Epithelial cell of esophagus (primary cell): Measurements from ENCODE around the gene EVA1A.
A peak's percentile ranks its signal among the peaks of the same experiment; 100 is the strongest.

Experiments used
- DNase-seq: peaks from one replicate; pipeline ENCODE4 v3.0.0; 2010; ENCODE audit warnings: low read depth
- H3K4me3 ChIP-seq: 2 replicates; pipeline ENCODE4 v1.5.1; 2011; ENCODE audit warnings: mild to moderate bottlenecking, low read length, control low read depth
- TF ChIP-seq, protein P1 (sequence below): IDR thresholded peaks from 2 replicates; pipeline ENCODE4 v1.5.1; 2011; ENCODE audit warnings: low read depth, mild to moderate bottlenecking, low read length, control low read depth, inconsistent platforms; ENCODE audit not compliant: insufficient read depth; ENCODE audit errors: missing control alignments

Gene EVA1A

DNA sequence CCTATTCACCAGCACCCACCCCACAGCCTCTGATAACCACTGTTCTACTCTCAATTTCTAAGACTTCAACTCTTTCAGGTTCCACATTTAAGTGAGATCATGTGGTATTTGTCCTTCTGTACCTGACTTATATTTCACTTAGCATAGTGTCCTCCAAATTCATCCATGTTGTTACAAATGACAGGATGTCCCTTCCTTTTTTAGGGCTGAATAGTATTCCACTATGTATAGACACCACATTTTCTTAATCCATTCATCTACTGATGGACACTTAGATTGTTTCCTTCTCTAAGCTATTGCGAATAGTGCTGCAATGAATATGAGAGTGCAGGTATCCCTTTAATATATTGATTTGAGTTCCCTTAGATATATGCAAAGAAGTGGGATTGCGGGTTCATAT is 100.1 kb downstream of the EVA1A start:
- H3K4me3 ChIP-seq: no peak overlapping the region
- TF ChIP-seq, protein P1, sequence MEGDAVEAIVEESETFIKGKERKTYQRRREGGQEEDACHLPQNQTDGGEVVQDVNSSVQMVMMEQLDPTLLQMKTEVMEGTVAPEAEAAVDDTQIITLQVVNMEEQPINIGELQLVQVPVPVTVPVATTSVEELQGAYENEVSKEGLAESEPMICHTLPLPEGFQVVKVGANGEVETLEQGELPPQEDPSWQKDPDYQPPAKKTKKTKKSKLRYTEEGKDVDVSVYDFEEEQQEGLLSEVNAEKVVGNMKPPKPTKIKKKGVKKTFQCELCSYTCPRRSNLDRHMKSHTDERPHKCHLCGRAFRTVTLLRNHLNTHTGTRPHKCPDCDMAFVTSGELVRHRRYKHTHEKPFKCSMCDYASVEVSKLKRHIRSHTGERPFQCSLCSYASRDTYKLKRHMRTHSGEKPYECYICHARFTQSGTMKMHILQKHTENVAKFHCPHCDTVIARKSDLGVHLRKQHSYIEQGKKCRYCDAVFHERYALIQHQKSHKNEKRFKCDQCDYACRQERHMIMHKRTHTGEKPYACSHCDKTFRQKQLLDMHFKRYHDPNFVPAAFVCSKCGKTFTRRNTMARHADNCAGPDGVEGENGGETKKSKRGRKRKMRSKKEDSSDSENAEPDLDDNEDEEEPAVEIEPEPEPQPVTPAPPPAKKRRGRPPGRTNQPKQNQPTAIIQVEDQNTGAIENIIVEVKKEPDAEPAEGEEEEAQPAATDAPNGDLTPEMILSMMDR: no peak
- DNase-seq: no peak

DNA sequence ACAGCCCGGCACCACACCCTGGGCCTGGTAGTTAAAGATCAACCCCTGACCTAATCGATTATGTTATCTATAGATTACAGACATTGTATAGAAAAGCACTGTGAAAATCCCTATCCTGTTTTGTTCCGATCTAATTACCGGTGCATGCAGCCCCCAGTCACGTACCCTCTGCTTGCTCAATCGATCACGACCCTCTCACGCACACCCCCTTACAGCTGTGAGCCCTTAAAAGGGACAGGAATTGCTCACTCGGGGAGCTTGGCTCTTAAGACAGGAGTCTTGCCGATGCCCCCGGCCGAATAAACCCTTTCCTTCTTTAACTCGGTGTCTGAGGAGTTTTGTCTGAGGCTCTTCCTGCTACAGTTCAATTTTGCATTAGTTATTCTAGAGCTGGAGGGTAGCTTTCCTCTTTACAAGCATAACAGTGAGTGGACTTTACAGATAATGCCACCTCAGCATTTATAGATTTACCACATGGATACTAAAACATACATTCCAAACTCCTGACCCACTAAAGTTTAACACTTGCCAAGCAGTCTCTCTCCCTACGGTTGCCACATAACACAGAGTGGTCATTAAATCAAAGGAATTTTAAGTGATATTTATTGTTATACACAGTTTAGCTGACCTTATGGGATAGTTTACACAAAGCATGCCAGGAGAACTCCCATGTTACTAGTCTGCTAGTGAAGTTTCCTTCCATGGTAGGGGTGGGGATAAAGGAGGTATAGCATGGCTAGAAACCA is 101.0 kb downstream of the EVA1A start:
- no peak overlapping the region for H3K4me3 ChIP-seq
- TF ChIP-seq, protein P1: no peak
- peak; percentile 24 for DNase-seq

DNA sequence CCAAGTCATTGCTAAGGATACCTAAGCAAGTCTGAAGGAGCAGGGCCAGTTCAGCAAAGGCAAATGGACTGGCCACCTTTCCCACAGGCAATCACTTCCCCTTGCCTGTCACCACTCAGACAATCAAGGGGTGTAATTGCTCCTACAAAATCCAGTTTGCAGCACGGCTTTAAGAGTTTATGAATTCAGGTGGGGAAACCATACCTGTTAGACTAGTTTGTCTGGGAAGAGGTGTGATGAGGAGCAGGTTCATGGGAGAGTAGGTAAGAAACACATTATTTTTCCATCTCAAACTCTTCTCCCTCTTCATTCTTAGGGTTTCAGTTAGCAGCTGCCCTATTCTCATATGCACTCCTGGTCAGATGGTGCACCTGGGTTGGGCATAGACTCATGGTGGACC is 102.5 kb downstream of the EVA1A start:
- DNase-seq: peak; percentile 56
- no peak overlapping the region for H3K4me3 ChIP-seq
- TF ChIP-seq, protein P1: no peak

DNA sequence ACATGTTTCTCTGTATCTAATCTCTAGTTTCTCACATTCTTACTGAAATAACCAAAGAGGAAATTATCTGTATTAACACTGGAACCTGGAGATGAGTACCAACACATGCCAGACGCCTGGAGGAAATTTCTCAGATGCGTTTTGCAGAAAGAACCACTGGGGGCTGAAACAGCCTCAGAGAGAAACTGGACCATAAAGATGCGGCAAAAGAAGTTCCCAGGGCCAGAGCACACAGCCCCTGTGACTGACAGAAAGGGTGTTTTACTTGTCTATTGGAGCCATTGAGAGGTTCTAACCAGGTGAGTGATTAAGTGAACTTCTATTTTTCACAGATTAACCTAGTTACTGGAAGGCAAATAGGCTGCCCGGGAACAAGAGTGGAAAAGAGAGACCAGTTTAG is 103.9 kb downstream of the EVA1A start:
- H3K4me3 ChIP-seq: no peak overlapping the region
- TF ChIP-seq, protein P1: no peak
- DNase-seq: no peak

DNA sequence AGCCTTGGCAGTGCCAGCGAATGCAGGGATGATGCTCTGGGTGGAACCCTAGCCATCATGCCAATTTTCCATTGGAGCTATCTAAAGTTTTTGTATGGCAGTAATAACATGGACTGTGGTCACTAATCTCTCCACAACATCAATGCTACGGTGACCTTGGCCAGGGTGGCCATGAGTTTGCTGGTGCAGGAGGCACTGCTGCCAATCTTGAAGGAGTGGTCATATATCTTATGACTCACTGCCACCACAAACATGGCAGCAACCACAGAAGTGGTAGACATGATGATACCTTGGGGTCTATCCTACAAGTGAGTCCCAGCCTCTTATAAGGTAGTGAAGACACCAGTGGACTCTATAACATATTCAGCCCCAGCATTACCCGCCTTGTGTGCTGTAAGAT is 104.6 kb downstream of the EVA1A start:
- TF ChIP-seq, protein P1: no peak
- no peak overlapping the region for H3K4me3 ChIP-seq
- DNase-seq: no peak

DNA sequence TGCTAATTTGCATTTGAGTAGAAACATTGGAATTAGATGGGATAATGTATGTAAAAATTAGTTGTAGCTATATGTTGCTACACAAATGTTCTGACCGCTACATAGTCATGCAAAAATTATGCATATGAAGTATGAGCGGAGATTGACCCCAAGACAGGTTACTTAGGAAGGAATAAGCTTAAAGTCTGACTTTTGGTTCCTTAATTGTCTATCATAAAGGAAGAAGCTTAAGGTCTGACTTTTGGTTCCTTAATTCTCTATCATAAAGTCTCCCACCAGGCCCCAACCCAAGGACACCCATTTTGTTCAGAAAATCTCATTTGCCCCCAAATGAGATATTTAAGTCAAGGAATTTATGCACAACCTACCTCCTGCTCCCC is 106.5 kb downstream of the EVA1A start:
- DNase-seq: no peak
- H3K4me3 ChIP-seq: no peak overlapping the region
- TF ChIP-seq, protein P1: no peak

DNA sequence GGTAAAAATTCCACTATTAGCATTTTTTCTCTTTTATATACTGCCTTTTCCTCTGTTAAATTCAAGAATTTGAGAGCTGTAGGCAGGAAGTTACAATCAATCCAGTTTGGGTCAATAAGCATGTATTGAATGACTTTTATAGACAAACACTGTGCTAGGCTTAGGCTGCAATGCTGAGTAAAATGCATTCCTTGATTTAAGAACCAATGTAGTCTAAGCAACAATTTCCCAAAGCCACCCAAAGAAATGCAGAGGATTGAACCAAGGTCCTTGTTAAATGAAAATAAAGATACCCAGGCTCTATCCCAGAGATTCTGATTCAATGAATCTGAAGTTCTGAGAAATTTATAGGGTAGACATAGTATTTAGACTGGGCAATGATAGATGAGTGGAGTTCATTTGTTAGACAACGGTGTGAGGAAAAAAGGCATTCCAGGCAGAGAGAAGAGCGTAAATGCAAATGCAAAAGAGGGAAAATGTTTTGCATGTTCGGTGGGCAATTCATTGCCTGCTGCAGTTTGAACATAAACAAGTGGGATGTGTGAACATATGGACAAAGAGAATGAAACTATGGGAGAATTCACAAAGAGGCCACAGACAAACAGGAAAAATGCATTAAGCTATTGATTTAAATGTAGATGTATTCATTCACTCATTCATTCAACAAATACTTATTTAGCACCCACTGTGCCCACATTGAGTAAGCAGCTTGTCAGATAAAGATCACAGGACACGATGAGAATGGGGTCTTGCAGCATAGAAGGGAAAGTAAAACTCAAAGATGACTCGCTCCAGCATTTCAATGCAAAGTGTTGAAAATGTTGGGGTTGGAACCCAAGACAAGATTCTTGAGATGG is 107.1 kb downstream of the EVA1A start:
- no peak overlapping the region for H3K4me3 ChIP-seq
- DNase-seq: no peak
- TF ChIP-seq, protein P1: no peak
